ENCODE results near the gene A1BG. TPM values are rescaled to one million over a fixed set of nuclear protein-coding genes. Genes with fewer than 3 reads are reported as not detected.
A peak's percentile ranks its signal among the peaks of the same experiment; 100 is the strongest.
"Not testable (repeated sequence)": the region's sequence is repeated elsewhere in the genome, so short reads cannot be mapped to it uniquely, and the experiment has no call there.

Gene A1BG
- total RNA-seq, 1 donor: 1.3 TPM

- TF ChIP-seq CTCF (IDR thresholded peaks at IDR 0.05; ENCODE audit: insufficient read depth, low read depth, low read length): no peak
- DNase-seq (ENCODE audit: low read depth): no peak
- no peak overlapping the region for H3K4me3 ChIP-seq (ENCODE audit: low read depth, low read length)
These were observed 2.3 kb downstream of the A1BG start for GRCh38 chr19:58350871-58351557.

- no peak overlapping the region for H3K4me3 ChIP-seq (ENCODE audit: low read depth, low read length)
- no peak for DNase-seq (ENCODE audit: low read depth)
- TF ChIP-seq CTCF (IDR thresholded peaks at IDR 0.05; ENCODE audit: insufficient read depth, low read depth, low read length): no peak
These were observed 3.1 kb downstream of the A1BG start for GRCh38 chr19:58350001-58350861.

- TF ChIP-seq CTCF (IDR thresholded peaks at IDR 0.05; ENCODE audit: insufficient read depth, low read depth, low read length): no peak
- H3K4me3 ChIP-seq (ENCODE audit: low read depth, low read length): no peak overlapping the region
- DNase-seq (ENCODE audit: low read depth): no peak
These were observed 3.7 kb downstream of the A1BG start for GRCh38 chr19:58349590-58349989.

- not testable (repeated sequence) for DNase-seq (ENCODE audit: low read depth)
- peak overlapping the region; percentile 91 for H3K4me3 ChIP-seq (ENCODE audit: low read depth, low read length)
These were observed 5.2 kb downstream of the A1BG start for GRCh38 chr19:58348080-58348479.

- peak overlapping the region; percentile 91 for H3K4me3 ChIP-seq (ENCODE audit: low read depth, low read length)
- TF ChIP-seq CTCF (IDR thresholded peaks at IDR 0.05; ENCODE audit: insufficient read depth, low read depth, low read length): no peak
- DNase-seq (ENCODE audit: low read depth): peak; percentile 78
These were observed 6.0 kb downstream of the A1BG start for GRCh38 chr19:58346961-58347929.

GRCh38 chr19:58345558-58345957 is 7.7 kb downstream of the A1BG start:
- no peak for DNase-seq (ENCODE audit: low read depth)
- no peak for TF ChIP-seq CTCF (IDR thresholded peaks at IDR 0.05; ENCODE audit: insufficient read depth, low read depth, low read length)
- H3K4me3 ChIP-seq (ENCODE audit: low read depth, low read length): no peak overlapping the region
